H9 (cell line): ENCODE measurements around the gene TRIM17. TPM values are rescaled to one million over a fixed set of nuclear protein-coding genes. Genes with fewer than 3 reads are reported as not detected.

ENCODE experiments used
- DNase-seq: peaks from one replicate; pipeline ENCODE4 v3.0.0-alpha.2; 2017
- H2AFZ ChIP-seq: one replicate; pipeline ENCODE4 v1.6.1; 2013; ENCODE audit warnings: mild to moderate bottlenecking, low read length, control low read depth, moderate library complexity
- H2AK5ac ChIP-seq: 2 replicates; pipeline ENCODE4 v1.6.1; 2013; ENCODE audit warnings: low read length, control low read depth, mixed read lengths; ENCODE audit not compliant: insufficient read length
- H2BK120ac ChIP-seq: one replicate; pipeline ENCODE4 v1.6.1; 2013; ENCODE audit warnings: low read depth, mild to moderate bottlenecking, low read length, control low read depth, inconsistent platforms; ENCODE audit not compliant: poor library complexity, severe bottlenecking
- H2BK12ac ChIP-seq: 2 replicates; pipeline ENCODE4 v1.6.1; 2013; ENCODE audit warnings: low read length, control low read depth, mixed read lengths, low read depth; ENCODE audit not compliant: insufficient read length
- H2BK15ac ChIP-seq: 2 replicates; pipeline ENCODE4 v1.6.1; 2013; ENCODE audit warnings: low read depth, low read length, control low read depth
- H2BK20ac ChIP-seq: one replicate; pipeline ENCODE4 v1.6.1; 2013; ENCODE audit warnings: low read depth, mild to moderate bottlenecking, low read length, control low read depth, inconsistent platforms; ENCODE audit not compliant: poor library complexity, severe bottlenecking
- H2BK5ac ChIP-seq: 2 replicates; pipeline ENCODE4 v1.6.1; 2013; ENCODE audit warnings: low read length, control low read depth, mixed read lengths; ENCODE audit not compliant: insufficient read length
- H3K14ac ChIP-seq: 2 replicates; pipeline ENCODE4 v1.6.1; 2013; ENCODE audit warnings: low read length, control low read depth; ENCODE audit not compliant: insufficient read depth
- H3K18ac ChIP-seq: 2 replicates; pipeline ENCODE4 v1.6.1; 2013; ENCODE audit warnings: low read depth, mild to moderate bottlenecking, mixed read lengths, low read length, control low read depth; ENCODE audit not compliant: insufficient read length
- H3K23ac ChIP-seq: 2 replicates; pipeline ENCODE4 v1.6.1; 2013; ENCODE audit warnings: low read length, control low read depth, mixed read lengths, low read depth; ENCODE audit not compliant: insufficient read length
- H3K23me2 ChIP-seq: 2 replicates; pipeline ENCODE4 v1.6.1; 2013; ENCODE audit warnings: low read depth, mild to moderate bottlenecking, mixed read lengths, low read length, control low read depth; ENCODE audit not compliant: insufficient read length, poor library complexity, severe bottlenecking
- H3K27ac ChIP-seq: 2 replicates; pipeline ENCODE4 v1.5.1; 2013; ENCODE audit warnings: low read length, control low read depth, mixed read lengths, low read depth; ENCODE audit not compliant: insufficient read length
- H3K27me3 ChIP-seq: 2 replicates; pipeline ENCODE4 v1.6.1; 2013; ENCODE audit warnings: low read length, control low read depth, inconsistent platforms; ENCODE audit not compliant: insufficient read depth
- H3K4ac ChIP-seq: 2 replicates; pipeline ENCODE4 v1.6.1; 2013; ENCODE audit warnings: low read depth, mild to moderate bottlenecking, control low read depth, inconsistent platforms, low read length, moderate library complexity
- H3K4me1 ChIP-seq: 2 replicates; pipeline ENCODE4 v1.6.1; 2013; ENCODE audit warnings: low read length, control low read depth, inconsistent platforms; ENCODE audit not compliant: insufficient read depth
- H3K4me2 ChIP-seq: 2 replicates; pipeline ENCODE4 v1.6.1; 2013; ENCODE audit warnings: low read length, control low read depth, mixed read lengths; ENCODE audit not compliant: insufficient read length, insufficient read depth
- H3K56ac ChIP-seq: 2 replicates; pipeline ENCODE4 v1.6.1; 2013; ENCODE audit warnings: low read depth, mild to moderate bottlenecking, mixed read lengths, low read length, control low read depth; ENCODE audit not compliant: insufficient read length
- H3K79me1 ChIP-seq: 2 replicates; pipeline ENCODE4 v1.6.1; 2013; ENCODE audit warnings: low read depth, mild to moderate bottlenecking, moderate library complexity, low read length, control low read depth, inconsistent platforms; ENCODE audit not compliant: insufficient read depth, poor library complexity, severe bottlenecking
- H3K79me2 ChIP-seq: 2 replicates; pipeline ENCODE4 v1.6.1; 2013; ENCODE audit warnings: low read length, control low read depth, inconsistent platforms; ENCODE audit not compliant: insufficient read depth
- H3K9ac ChIP-seq: 2 replicates; pipeline ENCODE4 v1.6.1; 2013; ENCODE audit warnings: low read length, control low read depth, mixed read lengths; ENCODE audit not compliant: insufficient read length; ENCODE audit errors: extremely low read depth
- H3K9me3 ChIP-seq: one replicate; pipeline ENCODE4 v1.6.1; 2013; ENCODE audit warnings: low read depth, low read length, inconsistent platforms; ENCODE audit not compliant: control insufficient read depth
- H3T11ph ChIP-seq: one replicate; pipeline ENCODE4 v1.6.1; 2013; ENCODE audit warnings: mild to moderate bottlenecking, low read length, control low read depth, inconsistent platforms
- H4K20me1 ChIP-seq: one replicate; pipeline ENCODE4 v1.6.1; 2013; ENCODE audit not compliant: control insufficient read depth, insufficient read length, insufficient read depth
- H4K5ac ChIP-seq: 2 replicates; pipeline ENCODE4 v1.6.1; 2013; ENCODE audit warnings: low read depth, mild to moderate bottlenecking, mixed read lengths, low read length, control low read depth; ENCODE audit not compliant: insufficient read length
- H4K8ac ChIP-seq: replicated peaks from 2 replicates; pipeline ENCODE4 v1.6.1; 2013; ENCODE audit warnings: low read length, control low read depth, mixed read lengths, low read depth; ENCODE audit not compliant: insufficient read length
- H4K91ac ChIP-seq: 2 replicates; pipeline ENCODE4 v1.6.1; 2013; ENCODE audit warnings: low read depth, mild to moderate bottlenecking, moderate library complexity, mixed read lengths, low read length, control low read depth; ENCODE audit not compliant: insufficient read length
- H3K27ac Mint-ChIP-seq, 3 experiments: 2 replicates in 2 of 3; 3 replicates in 1 of 3; pipeline ENCODE4 v1.8.0; 2020 to 2021; ENCODE audit warnings: mixed read lengths in 3 of 3, mild to moderate bottlenecking in 1 of 3, moderate library complexity in 1 of 3
- H3K27me3 Mint-ChIP-seq: 2 replicates; pipeline ENCODE4 v1.8.0; 2021; ENCODE audit warnings: low read depth, mild to moderate bottlenecking, moderate library complexity, mixed read lengths
- H3K36me3 Mint-ChIP-seq, 3 experiments: 2 replicates in 2 of 3; 3 replicates in 1 of 3; pipeline ENCODE4 v1.8.0; 2020 to 2021; ENCODE audit warnings: low read depth in 3 of 3, mixed read lengths in 3 of 3; ENCODE audit not compliant: insufficient read depth in 1 of 3
- H3K4me1 Mint-ChIP-seq, 2 experiments: 2 replicates each; pipeline ENCODE4 v1.8.0; 2020; ENCODE audit warnings: mixed read lengths in 2 of 2
- H3K4me3 Mint-ChIP-seq, 2 experiments: 2 replicates in 1 of 2; 3 replicates in 1 of 2; pipeline ENCODE4 v1.8.0; 2020 to 2021; ENCODE audit warnings: mild to moderate bottlenecking in 2 of 2, mixed read lengths in 2 of 2, moderate library complexity in 1 of 2
- H3K9me3 Mint-ChIP-seq, 2 experiments: 2 replicates in 1 of 2; 3 replicates in 1 of 2; pipeline ENCODE4 v1.8.0; 2020; ENCODE audit warnings: mild to moderate bottlenecking in 2 of 2, mixed read lengths in 2 of 2, moderate library complexity in 1 of 2
- CTCF ChIP-seq: fragments of 200-600 bp; sonication (generic); conservative IDR thresholded peaks from 3 replicates; pipeline ENCODE4 v1.8.0; 2021; ENCODE audit warnings: antibody characterized with exemption, mild to moderate bottlenecking
- WGBS: extraction: QIAGEN DNeasy Blood & Tissue Kit; methylation state at CpG from one replicate; pipeline ENCODE4 v1.1.7; 2013; ENCODE audit warnings: missing lambda C conversion rate, low lambda C conversion rate, mixed read lengths; ENCODE audit not compliant: insufficient read length; ENCODE audit errors: extremely low coverage; 5-methylcytosine and 5-hydroxymethylcytosine counted together
- total RNA-seq: library from RNA; stranded (reverse); gene quantifications from 2 replicates; pipeline ENCODE4 v1.2.1, GENCODE V29; 2021

Gene TRIM17
- total RNA-seq, 1 experiment from 2014 or later, result 2.8 TPM

- H3T11ph ChIP-seq, result no peak overlapping the region
- no peak overlapping the region for H2AFZ ChIP-seq
- no peak overlapping the region for H3K14ac ChIP-seq
- no peaks in the 10 kb centered on the region for H3K36me3 Mint-ChIP-seq
- no peaks in the 10 kb centered on the region for H4K20me1 ChIP-seq
- no peak overlapping the region for H3K27ac Mint-ChIP-seq
- no peak overlapping the region for H3K9ac ChIP-seq
- H3K4ac ChIP-seq, result no peak overlapping the region
- H2BK12ac ChIP-seq, result no peak overlapping the region
- H3K27me3 ChIP-seq, result peaks cover 28% of the 10 kb centered on the region; the same call in 1 of the 2 replicates
- H3K4me1 Mint-ChIP-seq, result peaks cover 5 to 6% of the 10 kb centered on the region in 2 experiments; a peak in 3 of 4 replicates
- peaks cover 89% of the 10 kb centered on the region for H3K27me3 Mint-ChIP-seq
- H3K23me2 ChIP-seq, result no peaks in the 10 kb centered on the region
- H3K23ac ChIP-seq, result no peak overlapping the region
- H3K9me3 Mint-ChIP-seq, result peaks cover 1 to 3% of the 10 kb centered on the region in 2 experiments; a peak in 2 of 5 replicates
- TF ChIP-seq CTCF, result no peak
- H3K79me2 ChIP-seq, result no peaks in the 10 kb centered on the region
- no peak overlapping the region for H4K91ac ChIP-seq
- H3K27ac ChIP-seq, result no peak overlapping the region
- DNase-seq, result no peak
- WGBS, result no CpG with 5 or more reads among the region's 7 CpGs
- no peak overlapping the region for H2BK20ac ChIP-seq
- H3K18ac ChIP-seq, result no peak overlapping the region
- H3K4me2 ChIP-seq, result no peak overlapping the region
- no peak overlapping the region for H4K8ac ChIP-seq
- H3K4me3 Mint-ChIP-seq, result no peak overlapping the region
- H4K5ac ChIP-seq, result no peak overlapping the region
- no peak overlapping the region for H2BK120ac ChIP-seq
- H2AK5ac ChIP-seq, result no peak overlapping the region
- no peak overlapping the region for H2BK5ac ChIP-seq
- no peak overlapping the region for H2BK15ac ChIP-seq
- H3K56ac ChIP-seq, result no peak overlapping the region
- no peaks in the 10 kb centered on the region for H3K79me1 ChIP-seq
- H3K4me1 ChIP-seq, result no peaks in the 10 kb centered on the region
- H3K9me3 ChIP-seq, result no peaks in the 10 kb centered on the region
Measured at GRCh38 chr1:228420968-228421826, 4.5 kb upstream of the TRIM17 start.
